HG03558 (cell line): ENCODE results near the gene DUSP22.
A peak's percentile ranks its signal among the peaks of the same experiment; 100 is the strongest.
"Not testable (repeated sequence)": the region's sequence is repeated elsewhere in the genome, so short reads cannot be mapped to it uniquely, and the experiment has no call there.

Experiments
- ATAC-seq: cut with Tn5 transposase; IDR thresholded peaks from one replicate; pipeline ENCODE4 v1.9.1; 2021; ENCODE audit warnings: moderate number of reproducible peaks; ENCODE audit not compliant: unreplicated experiment; ENCODE audit errors: extremely low read depth

Gene DUSP22

DNA sequence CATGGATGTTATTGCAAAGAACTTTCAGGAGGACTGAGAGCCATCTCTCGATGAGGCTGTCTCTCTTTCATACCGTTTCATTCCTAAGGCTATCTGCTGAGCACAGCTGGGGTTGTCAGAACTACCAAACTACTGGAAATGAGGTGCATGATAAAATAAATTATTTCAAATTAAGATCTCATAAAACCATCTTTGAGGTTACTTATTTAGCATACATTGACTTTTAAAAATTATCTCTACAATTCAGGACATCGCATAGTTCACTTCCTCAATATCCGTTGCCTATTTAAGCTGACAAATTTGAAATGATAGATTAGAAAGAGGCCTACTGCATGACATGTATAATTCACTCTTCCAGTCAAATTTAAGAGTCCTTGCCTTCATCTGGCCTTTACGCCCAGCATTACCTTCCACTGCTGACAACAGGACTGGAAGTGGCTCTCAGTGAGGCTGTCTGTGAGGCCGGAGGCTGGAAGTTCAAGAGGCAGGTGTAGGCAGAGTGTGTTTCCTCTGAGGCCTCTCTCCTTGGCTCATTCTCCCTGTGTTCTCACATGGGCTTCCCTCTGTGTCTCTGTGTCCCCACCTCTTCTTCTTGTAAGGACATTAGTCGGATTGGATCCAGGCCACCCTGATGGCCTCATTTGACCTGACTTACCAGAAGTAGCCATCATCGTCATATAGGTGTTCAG, 12.8 kb upstream of the DUSP22 start:
- no peak for ATAC-seq

DNA sequence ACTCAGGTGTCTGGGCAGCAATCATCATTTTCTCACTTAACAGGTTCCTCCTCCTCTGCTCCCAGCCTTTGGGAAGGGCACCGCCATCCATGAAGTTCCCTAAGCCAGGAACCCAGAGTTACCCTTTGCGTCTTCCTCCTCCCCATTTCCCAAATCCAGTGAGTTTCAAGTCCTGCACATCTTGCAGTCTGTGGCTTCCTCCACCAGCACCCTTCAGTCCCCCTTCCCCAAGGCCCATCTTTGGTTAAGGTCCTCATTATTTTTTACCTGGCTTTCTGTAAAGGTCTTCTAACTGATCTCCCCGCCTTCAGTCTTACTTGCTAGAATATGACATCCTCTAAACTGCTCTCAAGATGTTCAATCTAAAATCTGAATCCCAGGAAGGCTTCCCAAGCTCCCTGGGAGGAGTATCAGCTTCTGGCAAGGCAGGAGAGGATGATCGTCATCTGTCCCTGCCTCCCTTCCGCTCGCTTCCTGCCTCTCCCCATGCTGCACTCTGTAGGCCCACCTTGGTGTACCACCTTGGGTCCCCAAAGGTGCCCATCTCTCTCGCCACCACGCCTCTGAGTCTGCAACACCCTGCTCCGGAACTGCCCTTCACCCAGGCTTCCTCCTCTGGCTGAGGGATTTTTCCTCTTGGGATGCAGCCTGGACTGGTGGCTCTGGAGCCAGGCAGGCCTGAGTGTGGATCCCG, 11.4 kb upstream of the DUSP22 start:
- no peak for ATAC-seq

DNA sequence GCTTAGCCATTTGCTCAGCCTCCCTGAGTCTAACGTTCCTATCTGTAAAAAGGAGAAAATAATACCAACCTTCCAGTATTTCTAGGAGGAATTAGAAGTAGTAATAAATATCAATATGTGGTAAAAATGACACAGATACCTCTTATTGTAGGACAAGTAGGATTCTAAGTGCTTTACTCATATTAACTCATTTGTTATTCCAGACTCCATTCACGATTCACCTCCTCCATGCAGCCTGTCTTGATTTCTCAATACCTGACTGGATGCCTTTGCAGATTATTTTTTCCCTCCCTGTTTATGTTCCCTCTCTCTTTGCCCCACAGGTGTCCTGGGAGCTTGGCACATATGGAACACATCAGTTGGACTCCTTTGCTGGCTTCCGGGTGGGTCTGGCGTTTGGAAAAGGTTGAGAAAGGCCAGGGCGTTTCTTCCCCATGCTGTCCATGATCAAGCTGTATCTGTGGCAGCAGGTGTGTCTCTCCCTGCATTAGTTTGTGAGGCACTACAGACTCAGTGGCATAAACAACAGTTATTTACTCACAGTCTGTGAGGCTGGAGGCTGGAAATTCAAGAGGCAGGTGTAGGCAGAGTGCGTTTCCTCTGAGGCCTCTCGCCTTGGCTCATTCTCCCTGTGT, 10.7 kb upstream of the DUSP22 start:
- no peak for ATAC-seq

DNA sequence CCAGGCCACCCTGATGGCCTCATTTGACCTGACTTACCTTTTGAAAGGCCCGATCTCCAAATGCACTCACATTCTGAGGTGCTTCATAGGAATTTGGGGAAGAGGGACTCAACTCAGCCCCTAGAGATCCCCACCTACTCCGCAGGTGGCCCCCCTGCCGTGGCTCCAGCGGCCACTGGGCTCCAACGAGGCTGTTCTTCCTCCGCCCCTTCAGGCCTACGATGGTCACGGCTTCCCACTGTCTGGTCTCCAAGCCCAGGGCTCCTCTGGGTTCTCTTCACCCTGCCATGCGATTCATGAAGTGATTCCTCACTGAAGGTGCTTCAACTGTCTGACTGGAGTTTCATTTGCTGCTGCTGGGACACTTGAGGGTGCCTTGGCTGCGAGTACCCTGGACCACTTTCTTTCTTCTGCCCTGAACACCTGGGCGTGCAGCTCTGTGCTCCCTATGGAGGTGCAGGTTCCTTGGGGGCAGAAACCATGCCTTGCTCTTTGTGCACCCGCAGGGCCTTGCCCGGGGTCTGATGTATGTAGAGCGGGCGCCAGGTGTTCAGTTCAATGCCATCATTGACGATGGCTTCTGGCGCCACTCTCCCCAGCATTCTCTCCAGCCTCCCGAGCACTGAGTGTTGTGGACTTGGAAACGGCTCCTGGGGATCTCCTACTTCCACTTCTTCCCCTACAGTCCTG, 10.0 kb upstream of the DUSP22 start:
- ATAC-seq, result no peak

DNA sequence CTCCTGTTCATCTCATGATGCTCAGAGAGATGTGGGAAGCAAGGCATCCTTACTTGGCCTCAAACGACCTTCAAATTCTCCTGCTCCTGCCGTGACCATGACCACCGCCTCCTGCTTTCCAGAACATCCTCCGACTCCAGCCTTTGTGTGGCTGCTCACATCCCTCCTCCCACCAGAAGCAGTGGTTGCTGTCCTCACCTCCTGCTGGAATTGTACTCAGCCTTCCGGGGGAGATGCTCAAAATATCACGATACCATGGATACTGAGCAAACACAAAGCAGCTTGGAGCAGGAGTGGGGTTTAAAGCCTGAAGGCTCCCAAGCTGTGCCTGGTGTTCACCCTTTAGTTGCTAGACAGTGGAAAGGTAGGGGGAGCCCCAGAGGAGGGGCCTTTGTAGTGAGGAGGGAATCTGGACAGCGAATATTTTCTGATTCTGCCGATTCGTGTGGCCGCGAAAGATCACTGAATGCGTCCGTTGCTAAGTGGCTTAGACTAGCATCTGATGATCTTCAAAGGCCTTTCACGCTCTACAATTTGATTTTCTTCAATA, 9.3 kb upstream of the DUSP22 start:
- ATAC-seq, result no peak

DNA sequence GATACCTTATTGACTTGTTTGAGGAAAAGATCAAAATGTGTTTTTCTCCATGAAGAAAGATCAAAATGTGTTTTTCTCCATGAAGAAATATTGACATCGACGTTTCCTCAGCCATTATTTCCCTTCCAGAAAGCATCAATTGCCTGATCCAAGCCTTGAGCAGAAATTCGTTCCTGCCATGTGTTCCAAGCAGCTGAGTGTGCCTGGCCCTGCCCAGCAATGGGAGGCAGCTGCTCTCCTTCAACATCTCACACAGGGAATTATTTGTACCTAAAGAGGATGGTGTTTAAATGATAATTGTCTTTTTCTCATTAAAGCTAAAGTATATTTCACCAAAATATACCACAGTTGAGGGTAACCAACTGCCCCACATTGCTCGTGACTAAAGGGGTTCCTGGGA, 7.8 kb upstream of the DUSP22 start:
- ATAC-seq, result no peak

DNA sequence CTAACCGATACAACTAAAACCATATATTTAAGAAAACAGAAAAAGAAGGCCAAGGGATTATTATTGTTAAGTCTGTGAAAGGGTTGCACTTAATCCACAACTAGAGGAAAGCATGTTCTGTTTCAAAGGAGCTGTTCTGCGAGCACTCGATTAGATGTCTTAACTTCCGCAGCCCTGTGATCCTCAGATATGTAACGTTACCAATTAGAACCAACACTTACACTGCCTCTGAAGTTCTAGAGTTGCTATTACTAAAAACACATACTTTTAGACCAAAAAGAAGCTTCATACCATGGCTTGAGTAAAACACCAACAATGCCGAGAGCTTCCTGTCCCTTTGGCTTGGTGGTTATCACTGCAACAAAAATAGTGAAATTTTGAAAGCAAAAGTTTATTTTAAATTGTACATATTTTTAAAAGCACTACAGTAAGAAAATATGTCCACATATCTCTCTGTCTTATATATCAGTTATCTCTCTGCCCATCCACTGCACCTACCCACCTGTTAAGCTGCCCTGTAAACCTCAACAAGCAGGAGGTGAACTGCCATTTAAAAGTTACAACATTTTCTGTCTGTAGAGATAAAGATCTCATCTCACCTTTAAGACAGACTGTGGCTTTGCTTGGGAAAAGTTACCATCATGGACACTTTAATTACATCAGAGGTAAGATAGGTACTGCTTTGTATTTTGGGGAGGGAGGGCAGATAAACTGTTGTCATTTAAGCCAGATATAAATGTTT, 7.1 kb upstream of the DUSP22 start:
- no peak for ATAC-seq

DNA sequence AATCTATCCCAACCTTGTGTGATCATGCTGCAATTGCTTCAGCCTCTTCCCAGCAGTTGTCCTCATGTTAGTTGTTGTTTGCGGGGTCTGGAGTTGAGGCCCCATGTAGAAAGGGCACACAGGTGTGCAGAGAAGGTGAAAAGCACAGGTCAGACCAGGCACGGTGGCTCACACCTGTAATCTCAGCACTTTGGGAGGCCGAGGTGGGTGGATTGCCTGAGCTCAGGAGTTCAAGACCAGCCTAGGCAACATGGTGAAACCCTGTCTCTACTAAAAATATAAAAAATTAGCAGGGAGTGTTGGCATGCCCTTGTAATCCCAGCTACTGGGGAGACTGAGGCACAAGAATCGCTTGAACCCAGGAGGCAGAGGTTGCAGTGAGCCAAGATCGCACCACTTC, 6.4 kb upstream of the DUSP22 start:
- ATAC-seq, result not testable (repeated sequence)

DNA sequence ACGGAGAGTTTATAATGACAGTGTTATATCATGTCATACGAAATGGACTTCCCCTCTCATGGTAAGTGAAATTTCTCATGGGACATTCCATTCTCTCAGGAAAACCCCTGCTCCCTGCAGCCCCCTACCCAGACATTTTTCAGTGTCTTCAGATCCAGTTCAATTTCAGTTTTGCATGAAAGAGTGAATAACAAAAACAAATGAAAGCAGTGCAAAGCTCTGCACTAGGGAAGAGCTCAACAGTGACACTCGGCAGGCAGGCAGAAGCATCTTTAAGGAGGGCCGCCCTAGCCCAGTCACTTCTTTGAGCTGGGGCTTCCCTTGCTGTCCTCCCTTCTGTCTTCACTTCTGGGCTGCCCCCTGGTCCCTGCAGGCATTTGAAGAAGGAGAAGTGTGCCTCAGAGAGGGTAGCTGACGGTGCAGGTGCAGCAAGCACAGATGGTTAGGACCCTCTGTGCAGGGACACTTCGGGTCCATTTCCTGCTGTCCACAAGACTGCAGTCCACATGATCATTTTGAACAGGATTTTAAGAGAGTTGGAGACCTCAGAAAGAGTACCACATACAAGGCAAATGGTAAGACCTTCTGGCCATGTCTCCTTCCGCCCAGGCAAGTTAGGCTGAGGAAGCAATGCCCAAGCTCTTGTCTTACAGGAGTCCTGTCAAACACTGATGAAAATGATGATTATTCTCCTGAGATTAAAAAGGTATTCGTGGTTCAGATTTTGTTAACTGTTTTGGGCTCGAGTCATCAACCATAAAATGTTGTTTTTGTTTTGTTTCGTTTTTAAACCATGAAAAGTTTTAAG, 5.4 kb upstream of the DUSP22 start:
- no peak for ATAC-seq

DNA sequence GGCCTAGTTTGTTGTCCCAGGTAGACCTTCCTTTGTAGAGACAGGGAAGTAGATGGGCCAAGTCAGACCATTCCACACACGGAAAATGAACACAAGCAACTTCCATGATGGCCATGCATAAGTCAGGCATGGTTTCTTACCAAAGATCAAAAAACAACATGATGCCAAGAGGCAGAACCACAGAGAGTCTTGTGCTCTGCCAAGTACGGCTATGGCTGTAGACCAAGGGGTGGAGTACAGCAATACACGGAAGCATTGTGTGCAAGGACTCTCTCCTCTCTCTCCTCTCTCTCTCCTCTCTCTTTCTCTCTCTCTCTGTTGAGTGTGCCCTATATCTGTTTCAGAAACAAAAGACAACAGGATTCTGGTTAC, 4.8 kb upstream of the DUSP22 start:
- no peak for ATAC-seq

DNA sequence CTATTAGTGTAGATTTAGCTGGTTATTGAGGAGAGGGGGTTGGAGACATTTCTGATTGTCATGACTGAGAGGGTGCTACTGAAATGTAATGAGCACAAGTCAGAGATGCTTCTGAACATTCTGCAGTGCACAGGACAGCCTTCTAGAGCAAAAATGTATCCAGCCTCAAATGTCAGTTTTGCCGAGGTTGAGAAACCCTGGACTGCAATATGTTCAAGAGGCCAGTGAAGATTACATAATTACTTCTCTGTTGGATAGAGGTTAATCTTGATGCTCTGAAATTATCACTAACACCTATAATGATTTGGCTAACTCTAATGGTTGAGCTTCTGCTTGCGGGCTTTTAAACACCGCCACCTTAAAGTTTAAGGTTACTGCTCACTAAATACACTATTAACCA, 3.4 kb upstream of the DUSP22 start:
- ATAC-seq, result no peak

DNA sequence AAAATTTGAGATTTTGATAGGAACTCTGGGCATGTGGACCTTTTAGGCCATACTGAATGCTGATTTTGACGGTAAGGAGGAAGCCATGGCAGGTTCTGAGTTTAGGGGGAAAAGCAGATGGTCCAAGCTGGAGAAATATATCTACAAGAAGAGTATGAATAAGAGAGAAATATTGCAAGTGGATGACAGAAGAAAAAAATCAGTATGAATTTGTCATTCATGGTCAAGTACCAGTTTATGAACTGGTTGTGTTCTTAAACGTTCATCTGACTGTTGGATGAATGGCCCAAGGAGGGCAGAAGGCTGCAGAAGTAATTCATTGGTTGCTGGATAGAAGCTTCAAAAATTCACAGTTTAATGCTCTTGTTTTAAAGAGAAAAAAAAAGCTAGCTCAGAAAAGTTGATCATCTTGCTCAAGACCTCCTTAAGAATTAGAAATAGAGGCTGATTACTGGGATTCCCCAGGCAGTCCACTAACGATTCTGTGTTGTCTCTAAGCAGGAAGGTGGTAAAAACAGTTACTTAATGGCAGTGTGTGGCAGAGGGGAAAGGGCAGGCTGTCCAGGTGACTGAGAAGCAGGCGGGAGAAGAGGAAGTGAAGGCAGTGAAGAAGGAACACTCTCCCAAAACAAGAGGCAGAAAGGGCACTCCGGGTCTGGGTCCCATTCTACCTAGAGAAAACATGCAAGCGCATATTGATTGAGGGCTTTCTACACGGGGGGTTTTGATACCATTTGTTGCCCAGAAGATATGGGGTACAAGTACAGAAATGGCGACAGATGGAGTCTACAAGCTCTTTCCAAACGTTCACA, 2.0 kb upstream of the DUSP22 start:
- ATAC-seq, result no peak

DNA sequence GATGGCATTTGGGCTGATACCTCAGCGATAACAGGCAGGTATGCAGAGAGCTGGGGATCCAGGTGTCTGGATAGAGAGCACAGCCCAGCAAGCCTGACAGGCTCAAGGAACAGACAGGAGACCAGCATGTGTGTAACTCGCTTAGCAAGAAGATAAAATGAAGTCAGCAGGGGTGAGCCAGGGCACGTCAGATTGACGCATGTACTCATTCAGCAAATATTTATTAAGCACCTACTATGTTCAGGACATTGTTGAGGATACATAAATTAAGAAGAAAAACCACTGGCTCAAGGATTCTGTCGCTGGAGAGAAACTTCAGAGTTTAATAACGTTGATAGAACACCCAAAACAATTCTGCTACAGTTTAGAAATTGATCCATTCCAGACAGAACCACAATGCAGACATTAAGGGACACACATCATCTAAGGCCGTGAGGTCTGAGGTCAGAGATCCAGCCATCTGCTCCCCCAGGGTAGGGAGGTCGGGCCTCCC, 1.0 kb upstream of the DUSP22 start:
- ATAC-seq, result no peak

DNA sequence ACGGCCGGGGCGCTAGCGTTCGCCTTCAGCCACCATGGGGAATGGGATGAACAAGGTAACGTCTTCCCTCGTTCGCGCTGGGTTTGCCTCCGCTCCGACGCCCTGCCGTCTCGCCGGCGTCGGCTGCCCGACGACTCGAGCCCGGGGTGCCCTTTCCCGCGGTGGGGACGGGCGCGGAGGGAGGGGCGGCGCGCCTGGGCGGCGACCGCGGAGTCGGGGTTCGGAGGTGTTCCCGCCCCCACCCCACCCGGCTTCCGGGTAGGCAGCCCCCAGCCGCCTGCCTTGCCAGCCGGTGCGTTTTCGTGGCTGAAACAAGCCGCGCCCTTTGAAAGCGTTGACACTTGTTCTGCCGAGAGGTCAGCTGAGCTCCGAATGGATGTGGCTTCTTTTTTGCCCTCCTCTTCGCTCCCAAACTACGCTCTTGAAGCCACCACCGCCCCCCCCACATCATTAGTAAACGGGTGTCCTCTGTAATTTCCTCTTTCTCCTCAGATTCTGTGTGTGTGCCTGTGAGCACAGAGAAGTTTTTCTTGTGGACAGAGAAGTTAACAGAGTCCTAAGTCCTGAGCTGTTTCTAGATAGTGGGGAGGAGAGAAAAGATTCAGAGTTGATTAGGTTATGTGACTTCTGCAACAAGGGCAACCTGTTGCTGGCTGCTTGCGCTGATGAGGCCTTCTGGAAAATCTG, 362 bp downstream of the DUSP22 start:
- ATAC-seq, result peak; percentile 8

DNA sequence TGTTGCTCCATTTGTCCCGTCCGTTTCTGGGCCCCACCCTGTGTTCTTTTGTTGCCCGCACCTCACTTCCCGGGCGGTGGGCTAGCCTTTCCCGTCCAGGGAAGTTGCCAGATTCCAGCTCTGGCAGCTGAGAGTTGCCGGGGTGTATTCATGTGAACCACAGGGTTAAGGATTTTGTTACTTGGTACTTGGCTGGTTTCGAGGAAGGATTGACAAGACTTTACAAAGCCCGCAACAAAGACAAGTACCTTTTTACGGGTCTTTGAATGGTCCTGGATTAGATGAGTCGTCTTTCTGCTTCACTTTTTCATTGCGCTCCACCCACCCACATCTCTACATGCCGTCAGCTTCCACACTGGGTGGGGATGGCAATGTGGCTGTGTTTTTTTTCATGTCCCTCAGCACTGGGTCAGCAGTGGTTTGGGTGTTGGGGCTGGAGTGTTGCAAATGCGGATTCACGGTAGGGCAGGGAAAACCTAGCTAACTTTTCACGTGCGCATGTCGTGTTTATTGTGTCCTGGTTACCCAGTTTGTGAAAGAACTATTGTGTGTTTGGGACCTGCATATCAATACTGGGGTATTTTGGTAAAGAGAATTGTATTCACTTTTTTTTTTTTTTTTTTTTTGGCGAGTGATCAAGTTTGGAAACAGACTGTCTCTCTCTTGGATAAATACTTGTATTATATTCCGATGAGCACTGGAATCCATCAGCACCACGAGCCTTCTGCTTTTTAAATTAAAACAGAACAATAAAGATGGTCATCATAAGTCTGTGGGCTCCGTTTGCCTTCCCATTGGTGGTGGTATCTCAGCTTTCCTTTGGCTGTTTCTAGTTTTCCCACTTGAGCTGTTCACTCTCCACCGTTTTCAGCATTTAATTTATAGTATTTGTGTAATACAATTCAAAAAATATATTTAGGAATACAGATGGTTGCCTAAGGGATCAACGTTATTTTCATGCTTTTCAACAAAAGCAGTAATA, 1.2 kb downstream of the DUSP22 start:
- no peak for ATAC-seq

DNA sequence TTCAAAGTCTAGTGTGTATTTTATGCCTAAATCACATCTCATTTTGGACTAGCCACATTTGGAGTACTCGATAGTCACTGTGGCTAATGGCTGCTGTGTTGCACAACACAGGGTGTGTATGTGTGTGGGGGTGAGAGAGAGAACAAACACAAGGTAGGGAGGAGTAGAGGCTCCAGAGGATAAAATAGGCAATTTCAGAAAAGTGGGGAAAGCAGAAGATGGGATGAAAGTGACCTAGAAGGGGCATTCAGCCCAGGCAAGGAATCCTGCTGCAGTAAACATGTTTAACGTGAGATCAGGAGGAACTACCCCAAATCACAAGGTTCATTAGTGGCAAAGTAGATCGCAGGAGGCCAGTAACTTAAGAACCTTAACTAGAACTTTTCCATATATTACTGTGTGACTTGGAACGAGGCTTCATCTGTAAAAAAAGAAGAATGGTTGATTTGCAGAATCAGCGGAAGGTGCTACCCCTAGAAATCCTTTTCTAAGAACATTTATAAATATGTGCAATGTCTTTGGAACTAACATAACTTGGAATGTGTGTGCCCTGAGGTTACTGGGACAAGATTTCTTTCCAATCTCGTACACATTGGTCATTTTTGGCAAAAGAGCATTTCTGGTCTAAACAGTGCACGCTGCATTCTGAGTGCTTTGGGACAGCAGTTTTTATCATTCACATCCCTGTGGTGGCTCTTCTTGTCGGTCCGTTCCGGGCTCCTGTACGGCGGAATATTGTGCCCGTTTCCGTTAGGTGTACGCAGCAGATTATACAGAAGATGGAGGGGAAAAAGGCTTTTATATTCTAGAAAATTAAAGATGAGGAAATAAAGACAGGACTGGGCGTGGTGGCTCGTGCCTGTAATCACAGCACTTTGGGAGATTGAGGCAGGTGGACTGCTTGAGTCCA, 2.6 kb downstream of the DUSP22 start:
- no peak for ATAC-seq
